GM18519 (cell line): ENCODE measurements around the gene RPS26.
"Not testable (repeated sequence)": the region's sequence is repeated elsewhere in the genome, so short reads cannot be mapped to it uniquely, and the experiment has no call there.

Source experiments
- ATAC-seq: cut with Tn5 transposase; IDR thresholded peaks from one replicate; pipeline ENCODE4 v1.9.1; 2021; ENCODE audit warnings: mild to moderate bottlenecking, moderate library complexity; ENCODE audit not compliant: unreplicated experiment, low FRiP score

RPS26 gene

DNA sequence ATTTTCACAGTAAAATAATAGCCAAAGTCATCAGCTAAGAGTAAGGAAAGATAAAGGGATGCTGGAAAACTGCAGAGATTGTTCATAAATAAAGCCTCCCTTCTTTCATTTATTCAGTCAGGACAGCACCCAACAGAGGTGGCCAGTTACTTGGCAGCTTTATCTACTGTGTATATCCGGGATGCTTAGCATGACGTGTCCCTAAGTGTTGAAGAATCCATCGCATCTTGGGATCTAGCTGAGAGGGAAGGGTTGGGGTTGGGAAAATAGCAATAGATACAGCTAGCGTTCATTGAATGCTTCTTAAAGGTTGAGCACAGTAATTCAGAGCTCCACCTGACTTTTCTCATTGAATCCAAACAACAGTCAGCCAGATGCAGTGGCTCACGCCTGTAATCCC lies 32.7 kb downstream of the RPS26 start:
- ATAC-seq, result no peak

DNA sequence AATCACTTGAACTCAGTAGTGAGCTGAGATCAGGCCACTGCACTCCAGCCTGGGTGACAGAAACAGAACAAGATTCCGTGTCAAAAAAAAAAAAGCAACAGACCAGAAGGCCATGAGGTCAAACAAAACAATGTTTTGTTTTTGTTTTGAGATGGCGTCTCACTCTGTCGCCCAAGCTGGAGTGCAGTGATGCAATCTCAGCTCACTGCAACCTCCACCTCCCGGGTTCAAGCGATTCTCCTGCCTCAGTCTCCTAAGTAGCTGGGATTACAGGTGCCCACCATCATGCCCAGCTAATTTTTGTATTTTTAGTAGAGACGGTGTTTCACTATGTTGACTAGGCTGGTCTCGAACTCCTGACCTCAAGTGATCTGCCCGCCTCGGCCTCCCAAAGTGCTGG lies 36.2 kb downstream of the RPS26 start:
- ATAC-seq, result not testable (repeated sequence)

DNA sequence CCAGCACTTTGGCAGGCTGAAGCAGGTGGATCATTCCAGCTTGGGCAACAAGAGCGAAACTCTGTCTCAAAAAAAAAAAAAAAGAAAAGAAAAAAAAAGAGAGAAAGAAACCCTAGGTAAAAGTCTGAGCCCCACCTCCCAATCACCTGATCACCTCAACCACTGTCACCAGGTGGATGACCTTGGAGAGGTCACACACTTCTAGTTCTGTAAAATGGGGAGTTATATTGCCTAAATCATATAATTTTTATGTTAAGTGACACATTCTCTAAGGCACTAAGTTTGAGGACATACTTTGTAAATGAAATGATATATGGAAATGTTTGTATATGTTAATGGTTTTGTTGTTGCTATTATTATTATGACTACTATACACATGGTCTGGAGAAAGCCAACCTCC lies 36.7 kb downstream of the RPS26 start:
- no peak for ATAC-seq

DNA sequence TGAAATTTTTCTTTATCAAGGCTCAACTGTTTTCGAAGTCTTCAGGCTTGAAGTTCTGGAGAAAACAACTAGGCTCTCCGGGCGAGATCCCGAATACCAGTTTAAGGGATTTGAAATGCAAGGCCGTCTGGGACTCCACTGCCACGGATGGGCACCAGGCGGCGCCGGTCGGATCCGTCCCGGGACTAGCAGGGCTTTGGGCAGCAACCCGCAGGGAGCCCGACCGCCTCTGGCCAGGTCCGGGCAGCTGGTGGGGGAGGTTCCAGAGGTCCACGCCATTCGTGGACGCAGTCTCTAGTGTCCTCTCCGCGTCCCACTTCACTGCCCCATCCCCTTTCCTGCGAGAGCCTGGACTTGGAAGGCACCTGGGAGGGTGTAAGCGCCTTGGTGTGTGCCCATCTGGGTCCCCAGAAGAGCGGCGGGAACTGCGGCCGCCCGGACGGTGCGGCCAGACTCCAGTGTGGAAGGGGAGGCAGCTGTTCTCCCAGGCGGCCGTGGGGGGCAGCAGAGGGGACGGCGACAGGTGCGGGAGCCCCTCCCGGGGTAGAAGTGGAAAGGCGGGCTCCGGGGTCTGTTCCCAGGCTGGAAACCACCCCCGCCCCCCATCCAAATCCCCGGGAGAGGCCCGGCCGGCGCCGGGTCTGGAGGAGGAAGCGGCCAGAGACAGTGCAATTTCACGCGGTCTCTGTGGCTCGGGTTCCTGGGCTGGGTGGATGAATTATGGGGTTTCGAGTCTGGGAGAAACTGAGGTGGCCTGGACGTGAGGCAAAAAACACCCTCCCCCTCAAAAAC lies 37.4 kb downstream of the RPS26 start:
- ATAC-seq, result no peak

DNA sequence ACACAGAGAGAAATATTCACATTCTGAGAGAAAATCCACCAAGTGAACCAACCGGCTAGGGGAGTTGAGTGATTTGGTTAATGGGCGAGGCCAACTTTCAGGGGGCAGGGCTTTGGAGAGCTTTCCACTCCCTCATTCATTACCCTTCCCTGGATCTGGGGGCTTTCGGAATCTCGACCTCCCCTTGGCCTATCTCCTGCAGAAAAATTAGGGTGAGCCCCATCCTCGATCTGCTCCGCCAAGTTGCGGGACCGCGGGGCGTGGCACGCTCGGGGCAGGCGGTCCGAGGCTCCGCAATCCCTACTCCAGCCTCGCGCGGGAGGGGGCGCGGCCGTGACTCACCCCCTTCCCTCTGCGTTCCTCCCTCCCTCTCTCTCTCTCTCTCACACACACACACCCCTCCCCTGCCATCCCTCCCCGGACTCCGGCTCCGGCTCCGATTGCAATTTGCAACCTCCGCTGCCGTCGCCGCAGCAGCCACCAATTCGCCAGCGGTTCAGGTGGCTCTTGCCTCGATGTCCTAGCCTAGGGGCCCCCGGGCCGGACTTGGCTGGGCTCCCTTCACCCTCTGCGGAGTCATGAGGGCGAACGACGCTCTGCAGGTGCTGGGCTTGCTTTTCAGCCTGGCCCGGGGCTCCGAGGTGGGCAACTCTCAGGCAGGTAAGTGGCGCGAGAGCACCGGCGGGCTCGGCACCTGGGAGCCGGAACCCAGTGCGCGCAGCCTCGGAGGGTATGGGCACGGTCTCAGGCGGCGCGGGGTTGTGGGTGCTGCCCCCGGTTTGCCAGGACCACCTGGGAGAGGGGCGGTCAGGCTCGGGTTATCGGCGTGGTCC lies 38.2 kb downstream of the RPS26 start, which contains the start of gene ERBB3:
Gene ERBB3 (plus strand): TSS at position 443 of the 833 bp plus-strand sequence. CDS start 136 bp downstream, at position 579.
- ATAC-seq, result no peak

DNA sequence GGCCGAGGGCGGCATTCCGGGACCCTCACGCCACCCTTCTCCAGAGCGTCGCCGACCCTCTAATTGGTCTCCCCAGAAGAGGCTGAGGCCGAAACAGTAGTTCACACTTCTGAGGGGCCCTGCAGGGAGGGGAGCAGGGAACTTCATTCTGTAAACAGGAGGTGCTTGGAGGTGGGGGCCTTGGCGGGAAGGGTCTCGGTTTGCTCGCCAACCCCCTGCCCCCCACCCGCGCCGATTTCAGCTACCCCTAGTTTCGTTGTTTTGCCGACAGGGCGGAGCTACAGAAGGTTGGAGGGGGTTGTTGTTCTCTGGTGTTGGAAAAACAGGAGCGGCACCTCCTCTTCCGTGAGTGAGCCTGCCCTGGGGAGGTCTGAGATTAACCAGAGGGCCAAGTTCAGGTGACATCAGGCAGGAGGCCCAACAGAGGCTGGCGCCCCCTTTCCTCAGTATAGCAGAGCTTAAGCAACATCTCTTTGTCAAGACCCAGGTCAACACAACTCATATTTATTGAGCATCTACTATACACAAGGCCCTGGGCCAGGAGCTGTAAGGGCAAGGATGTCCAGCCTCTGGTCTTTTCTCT lies 38.9 kb downstream of the RPS26 start:
- ATAC-seq, result no peak

DNA sequence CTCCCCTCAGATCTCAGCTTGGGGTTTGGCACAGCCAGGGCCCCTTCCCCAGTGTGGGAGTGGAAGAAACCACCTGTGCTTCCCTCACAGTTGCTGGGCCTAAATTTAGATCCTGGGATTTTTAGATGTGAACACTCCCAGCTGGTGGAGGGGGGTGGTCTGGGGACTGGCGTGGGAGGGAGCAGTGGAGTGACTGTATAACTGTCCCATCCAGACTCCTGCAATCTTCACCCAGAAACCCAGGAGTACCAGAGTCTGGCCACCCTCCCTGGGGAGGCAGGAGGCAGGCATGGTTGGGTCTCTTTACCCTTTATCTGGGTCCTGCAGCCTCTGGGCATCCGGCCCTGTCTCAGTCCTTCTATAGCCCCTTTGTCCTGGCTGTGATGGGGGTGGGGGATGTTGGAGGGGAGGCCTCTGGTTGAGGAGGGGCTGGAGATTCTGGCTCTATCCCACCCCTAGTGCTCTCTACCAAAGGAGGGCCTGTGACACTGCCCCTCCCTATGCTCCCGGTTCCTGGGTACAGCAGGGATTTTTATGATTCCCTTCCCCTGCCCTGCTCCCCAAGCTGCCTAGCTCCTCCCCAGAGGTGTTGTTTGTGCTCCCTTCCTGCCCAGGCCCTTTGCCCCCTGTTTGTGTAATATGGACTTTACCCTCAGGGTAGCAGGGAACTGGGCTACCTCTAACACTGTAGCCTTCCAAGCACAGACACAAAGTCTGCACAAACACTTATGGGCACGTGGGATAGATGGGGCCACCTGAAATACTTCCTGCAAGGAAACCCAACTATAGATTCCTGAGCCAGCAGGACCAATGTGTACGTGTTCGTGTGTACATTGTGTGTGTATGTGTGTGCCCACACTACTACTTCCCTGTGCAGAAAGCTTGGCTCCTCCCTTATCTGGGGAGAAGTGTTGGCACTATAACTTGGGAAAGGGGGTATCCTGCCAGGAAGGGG lies 40.0 kb downstream of the RPS26 start:
- ATAC-seq, result no peak

DNA sequence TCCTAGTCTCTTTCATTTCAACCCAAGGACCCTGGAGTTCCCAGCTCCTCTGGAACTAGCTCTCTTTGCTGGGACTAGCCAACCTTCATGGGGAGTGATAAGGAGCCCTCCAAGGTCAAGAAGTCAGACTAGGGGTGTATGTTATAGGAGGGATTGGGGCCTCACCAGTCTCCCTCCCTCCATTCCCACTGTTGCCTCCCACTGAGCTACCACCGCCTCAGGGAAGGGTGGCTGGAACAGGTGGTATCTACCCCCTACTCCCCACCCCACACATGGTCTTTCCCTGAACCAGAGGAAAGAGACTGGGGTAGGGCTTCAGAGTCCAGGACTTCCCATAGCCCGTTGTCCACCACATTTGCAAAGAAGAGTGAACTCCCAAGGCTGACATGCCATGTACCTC lies 40.7 kb downstream of the RPS26 start:
- no peak for ATAC-seq

DNA sequence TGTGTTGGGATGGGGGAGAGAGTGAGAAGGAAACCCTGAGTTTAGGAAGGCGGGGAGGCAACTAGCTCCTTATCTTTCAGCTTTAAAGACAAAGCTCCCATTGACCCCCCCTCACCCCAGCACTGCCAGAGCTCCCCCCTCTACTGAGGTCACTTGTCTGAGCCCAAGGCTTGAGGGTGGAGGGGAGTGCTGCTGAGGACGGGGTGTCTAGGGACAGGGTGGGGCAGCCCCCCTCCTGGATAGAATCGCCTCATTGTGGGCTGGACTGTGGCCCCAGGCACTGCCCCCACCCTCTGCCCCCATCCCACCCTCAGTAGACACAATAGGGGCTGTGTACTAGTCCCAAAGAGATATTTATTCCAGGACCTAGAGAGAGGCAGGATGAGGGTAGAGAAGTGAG lies 41.2 kb downstream of the RPS26 start:
- ATAC-seq, result no peak

DNA sequence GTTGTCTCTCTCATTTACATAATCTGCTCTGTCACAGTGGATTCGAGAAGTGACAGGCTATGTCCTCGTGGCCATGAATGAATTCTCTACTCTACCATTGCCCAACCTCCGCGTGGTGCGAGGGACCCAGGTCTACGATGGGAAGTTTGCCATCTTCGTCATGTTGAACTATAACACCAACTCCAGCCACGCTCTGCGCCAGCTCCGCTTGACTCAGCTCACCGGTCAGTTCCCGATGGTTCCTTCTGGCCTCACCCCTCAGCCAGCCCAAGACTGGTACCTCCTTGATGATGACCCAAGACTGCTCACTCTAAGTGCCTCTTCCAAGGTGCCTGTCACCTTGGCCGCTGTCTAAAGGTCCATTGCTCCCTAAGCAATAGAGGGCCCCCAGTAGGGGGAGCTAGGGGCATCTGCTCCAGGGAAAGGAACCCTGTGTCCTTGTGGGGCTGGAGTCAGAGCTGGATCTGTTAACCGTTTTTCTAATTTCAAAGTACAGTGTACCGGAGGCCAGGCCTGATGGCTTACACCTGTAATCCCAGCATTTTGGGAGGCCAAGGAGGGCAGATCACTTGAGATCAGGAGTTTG lies 43.3 kb downstream of the RPS26 start:
- ATAC-seq, result no peak

DNA sequence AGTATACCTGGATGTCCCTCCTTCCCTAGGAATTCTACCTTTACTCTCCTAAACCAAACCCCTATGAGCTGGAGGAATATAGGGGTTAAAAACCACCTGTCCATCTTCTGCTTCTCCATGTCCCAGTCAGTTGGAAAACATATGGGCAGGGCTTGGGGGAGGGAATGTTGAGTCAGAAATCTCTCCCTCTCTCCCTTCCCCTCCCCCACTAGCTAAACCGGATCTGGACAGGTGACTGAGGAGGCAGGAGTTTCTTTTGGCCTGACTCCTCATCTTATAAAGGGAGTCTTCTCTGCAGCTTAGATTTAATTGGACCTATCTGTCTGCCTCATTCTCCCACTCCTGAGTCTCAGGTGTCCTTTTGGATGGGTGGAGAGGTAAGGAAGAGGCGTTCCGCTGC lies 44.4 kb downstream of the RPS26 start:
- no peak for ATAC-seq

DNA sequence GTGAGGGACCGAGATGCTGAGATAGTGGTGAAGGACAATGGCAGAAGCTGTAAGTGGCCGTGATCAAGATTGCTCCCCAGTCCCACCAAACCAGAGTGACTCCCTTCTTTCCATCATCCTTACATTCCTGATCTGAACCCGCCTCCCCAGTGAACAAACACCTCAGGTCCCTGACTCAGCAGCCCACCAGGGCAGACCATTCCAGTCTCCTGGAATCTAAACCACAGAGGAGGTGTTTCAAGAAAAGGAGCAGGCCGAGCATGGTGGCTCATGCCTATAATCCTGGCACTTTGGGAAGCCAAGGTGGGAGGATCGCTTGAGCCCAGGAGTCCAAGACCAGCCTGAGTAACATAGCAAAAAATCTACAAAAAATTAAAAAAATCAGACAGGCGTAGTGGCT lies 44.9 kb downstream of the RPS26 start:
- no peak for ATAC-seq

DNA sequence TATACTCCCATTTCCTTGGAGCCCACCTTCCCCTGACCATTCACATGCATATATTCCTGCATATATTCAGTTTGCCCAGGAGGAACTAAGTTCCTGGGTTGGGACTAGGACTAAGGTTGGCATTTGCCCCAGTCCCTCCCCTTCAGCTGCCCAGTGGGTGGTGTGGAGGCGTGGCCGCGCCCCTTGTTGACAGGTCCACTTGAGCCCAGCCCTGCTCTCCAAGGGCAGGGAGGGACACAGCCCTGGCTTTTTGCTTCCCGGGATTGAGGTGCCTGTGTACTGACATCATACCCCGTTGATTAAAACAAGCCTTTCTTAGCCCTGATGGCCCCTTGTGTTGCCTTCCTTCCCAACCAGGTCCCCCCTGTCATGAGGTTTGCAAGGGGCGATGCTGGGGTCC lies 45.5 kb downstream of the RPS26 start:
- ATAC-seq, result no peak
